ENCODE data around the gene EDIL3.
"Not testable (repeated sequence)": the region's sequence is repeated elsewhere in the genome, so short reads cannot be mapped to it uniquely, and the experiment has no call there.

EDIL3 gene

DNA sequence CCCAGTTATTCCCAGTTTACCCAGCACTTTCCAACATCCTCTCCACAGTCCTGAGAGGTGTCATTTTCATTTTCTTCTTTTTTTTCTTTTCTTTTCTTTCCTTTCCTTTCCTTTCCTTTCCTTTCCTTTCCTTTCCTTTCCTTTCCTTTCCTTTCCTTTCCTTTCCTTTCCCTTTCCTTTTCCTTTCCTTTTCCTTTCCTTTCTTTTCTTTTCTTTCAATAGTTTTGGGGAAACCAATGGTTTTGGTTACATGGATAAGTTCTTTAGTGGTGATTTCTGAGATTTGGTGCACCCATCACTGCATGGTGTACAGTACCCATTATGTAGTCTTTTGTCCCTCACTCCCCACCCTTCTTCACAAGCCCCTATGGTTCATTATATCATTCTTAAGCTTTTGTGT lies 224.0 kb downstream of the EDIL3 start:
- DNase-seq = not testable (repeated sequence)

DNA sequence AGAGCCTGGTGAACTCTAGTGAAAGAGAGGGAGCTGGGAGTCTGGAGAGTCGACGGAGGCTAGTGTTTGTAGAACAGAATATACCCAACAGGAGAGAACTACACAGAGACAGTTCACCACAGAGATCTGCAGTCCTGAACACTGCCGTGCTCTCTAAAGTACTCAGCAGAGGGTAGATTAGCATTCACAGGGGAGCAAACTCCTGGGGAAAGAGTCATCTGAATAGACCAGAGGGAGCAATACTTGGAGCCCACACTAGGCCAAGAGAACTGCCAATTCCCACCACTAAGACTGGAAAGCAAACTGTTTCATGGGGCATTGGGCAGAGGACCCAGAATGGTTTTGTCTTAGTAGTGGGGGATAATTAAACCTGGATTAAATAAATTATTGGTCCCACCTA lies 235.6 kb downstream of the EDIL3 start:
- no peak for DNase-seq

DNA sequence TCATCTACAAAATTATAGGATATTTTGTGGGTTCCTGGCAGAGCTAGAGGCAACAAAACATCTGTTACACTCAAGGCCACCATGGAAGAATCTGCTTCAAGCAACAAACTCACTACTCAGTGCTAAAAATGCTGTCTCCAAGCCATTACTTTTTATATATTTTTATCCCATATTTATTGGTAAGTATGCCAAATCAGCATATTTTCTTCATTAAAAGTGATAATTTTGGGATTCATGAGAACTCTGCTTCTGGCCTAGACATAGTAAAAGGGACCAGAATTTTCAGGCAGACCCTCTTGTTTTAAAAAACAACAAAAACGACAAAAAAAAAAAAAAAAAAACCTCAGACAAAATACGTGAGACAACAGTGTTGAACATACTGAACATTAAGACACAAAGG lies 236.0 kb downstream of the EDIL3 start:
- DNase-seq = no peak

DNA sequence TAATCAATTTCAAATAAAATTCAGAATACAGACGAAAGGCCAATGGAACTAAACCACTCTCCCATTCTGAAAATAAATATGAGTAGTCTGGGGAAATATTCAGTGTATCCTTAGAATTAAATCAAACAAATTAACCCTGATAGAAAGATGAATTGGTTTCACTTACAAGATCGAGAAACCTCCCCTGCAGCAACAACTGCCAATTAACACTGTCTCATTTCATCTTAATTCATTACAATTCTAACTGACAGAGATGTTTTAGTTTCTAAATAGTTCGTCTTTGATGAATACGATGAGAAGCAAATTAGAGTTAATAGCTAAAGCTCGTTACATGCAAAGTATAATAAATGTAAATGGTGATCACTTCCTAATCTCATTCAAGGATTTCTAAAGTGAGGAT lies 247.1 kb downstream of the EDIL3 start:
- no peak for DNase-seq

DNA sequence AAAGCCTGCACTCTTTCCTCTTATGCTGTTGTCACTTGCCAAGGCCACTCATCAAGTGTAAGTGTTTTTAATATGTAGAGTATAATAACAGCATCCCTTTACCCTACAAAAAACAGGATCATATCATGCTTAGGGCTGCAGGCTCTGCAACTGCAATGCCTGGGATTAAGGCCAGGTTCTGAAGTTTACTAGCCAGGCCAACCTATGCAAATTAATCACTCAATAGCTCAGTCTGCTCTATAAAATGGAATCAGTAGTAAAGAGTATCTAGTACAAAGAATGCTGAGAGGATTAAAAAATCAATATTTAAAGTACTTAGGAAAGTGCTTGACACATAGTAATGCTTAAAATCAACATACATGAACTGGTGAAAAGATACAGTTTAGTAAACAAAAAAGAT lies 253.3 kb downstream of the EDIL3 start:
- peak; percentile 56 for DNase-seq

DNA sequence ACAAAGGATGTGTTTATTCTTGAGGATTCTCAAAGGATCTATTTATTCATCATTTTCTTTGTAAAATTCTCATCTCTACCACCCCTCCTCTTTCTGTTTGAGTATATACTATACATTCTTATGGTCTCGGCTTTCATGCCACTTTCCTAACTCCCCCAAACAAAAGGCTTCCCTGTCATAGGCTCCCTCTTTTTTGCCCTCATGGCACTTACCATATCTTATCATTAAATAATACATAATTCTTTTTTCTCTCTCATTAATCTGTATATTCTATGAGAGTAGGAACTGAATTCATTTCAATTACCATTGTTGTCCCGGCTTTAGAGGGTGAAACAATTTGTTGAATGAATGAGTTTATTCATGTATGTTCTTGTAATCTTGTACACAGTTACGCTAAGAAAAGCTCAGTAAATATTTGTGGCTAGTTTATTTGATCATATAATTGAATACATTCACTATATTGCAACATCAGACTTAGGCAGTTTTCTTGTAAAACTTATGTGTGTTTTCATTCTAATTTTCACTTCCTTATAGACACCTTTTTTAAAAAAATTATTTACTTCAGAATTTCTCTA lies 254.6 kb downstream of the EDIL3 start:
- DNase-seq = no peak

DNA sequence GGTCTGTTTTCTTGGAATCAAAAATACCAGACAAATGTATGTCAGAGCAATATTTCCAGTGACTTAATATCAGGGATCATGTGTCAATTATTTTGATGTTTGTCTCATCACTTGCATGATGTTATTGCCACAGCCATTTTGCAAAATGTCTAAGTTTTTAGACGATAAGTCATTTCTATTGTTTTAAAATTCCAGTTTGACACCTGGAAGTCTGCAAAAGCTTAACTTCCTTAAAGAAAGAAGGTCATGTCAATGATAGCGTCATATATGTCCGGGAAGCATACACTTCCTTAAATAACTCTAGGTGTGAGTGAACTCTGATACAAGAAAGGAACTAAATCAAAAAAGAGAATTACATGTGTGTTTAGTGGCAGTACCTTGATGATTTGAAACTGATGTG lies 259.5 kb downstream of the EDIL3 start:
- no peak for DNase-seq

DNA sequence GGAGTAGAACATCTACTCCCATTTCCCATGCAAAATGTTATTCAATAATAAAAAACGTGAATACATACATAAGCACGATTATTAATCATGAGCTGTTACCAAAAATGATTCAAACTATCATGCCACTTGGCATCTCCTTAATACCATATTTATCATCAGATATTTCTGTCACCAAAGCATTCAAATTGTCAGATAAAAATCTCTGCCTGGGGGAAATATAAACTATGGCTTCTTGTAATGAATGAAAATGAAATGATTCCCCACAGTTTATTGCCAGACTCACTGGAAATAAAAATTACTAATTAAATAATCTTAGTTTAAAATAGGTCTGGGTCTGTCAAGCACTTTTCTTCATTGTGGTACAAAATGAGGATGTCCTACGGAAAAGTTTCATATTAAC lies 265.4 kb downstream of the EDIL3 start:
- DNase-seq = no peak

DNA sequence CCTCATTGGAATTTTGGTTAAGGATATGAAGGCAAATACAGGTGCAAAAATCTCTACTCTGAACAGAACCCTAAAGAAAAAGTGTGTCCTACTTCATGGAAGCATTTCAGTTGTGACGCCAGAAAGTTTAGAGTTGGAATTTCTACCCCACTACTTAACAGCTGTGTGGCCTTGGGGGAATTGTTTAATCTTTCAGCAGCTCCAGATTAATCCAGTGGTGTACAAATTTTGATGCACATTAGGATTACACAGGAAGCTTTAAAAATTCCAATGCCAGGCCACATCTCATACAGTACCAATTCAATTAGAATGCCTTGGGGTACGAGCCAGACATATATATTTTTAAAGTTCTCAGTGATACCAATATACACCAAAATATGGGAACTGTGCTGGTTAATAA lies 266.1 kb downstream of the EDIL3 start:
- no peak for DNase-seq

DNA sequence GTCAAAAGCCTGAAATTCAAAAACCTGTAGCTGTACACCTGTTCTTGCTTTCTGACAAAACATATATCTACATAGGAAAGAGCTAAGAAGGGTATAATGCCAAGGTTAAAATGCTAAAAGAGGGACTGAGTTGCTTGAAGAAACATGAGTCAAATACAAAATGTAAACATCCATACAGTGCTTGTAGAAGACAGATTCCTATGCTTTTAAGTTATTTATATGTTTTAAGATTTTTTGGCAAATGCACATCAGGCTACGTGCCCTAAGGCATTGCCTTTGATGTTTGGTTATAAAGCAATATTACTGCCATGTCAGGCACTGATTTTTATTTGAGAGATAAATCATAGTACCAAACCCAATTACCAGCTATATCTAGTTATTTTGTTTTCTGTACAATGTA lies 269.0 kb downstream of the EDIL3 start:
- DNase-seq = no peak

DNA sequence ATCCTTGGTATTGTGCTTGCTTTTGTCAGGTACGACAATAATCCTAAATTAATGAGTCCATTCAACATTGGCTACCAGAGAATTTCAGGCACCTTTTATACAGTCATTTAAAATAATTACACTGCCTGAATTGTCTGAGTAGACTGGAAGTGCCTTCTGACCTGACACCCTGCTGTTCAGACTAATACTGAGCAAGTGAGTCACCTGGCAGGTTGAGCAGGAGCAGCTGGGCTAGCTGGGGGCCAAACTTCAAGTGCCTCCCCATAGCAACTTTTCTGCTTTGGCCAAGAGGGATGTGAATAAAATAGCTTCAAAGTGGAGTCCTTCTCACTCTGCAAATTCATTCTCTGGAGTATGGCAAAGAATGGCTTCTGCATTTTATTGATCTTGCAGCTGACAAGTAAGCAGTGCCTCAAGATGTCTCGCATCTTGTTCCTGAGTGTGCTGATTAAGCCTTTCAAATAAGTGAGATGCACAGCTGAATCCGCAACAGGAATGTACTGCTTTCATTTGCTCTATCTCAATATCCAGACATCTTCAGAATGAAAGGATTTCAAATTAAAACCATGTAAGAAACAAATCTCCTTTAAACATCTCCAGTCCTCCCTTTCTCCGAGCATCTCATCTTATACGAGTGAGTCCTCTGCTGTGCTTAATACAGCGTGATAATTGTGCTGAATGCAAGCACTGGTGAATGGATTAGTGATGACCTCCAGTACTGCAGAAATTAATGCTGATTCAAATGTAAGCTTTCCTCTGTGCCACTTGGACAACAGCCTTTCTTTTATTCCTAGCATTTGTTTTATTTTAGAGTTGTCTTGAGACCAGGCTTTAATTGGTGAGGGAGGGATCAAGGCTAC lies 271.2 kb downstream of the EDIL3 start:
- DNase-seq = peak; percentile 91

DNA sequence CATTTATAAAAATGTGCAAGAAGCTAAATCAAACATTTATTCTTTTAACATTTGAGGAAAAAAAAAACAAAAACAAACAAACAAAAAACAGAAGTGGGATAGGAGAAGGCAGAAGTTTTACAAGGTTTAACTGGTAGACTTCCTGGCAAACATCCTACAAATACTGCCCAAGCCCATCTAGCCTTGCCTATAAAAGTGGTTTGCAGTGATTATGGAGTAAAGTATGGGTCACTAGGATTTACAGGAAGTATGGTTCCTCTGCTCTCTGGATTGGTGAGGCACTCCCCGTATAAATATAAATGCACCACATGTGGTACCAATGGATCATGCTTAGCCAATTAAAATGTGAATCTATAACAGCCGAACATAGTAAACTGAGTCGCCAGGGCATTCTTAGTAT lies 291.9 kb downstream of the EDIL3 start:
- no peak for DNase-seq

DNA sequence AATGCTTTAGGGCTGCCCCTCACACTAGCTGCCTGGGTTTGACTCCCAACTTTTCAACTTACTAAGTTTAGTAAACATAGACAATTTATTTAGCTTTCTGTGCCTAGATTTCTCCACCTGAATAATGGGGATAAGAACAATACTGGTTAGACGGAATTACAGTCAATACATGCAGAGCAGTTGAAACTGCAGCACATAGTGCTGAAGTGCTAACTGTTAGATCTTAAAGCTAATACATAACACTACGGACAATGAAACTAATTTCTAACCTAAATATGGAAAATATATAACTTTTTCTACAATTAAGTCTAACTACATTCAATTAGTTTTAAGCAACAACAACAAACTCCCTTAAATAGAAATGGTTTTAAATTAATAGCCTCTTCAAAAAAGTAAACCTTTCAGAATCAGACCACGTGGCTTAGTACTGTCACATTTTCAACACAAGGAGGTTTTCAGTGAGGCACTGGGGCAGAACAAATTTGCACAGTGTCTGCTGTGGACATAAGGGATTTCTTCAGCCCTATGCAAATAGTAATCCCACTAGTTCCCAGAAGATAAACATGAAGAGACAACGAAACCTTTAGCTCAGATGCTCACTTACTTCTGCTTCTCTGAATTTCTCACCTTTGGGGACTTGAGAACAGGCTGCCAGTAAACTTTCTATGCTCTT lies 293.4 kb downstream of the EDIL3 start:
- no peak for DNase-seq

DNA sequence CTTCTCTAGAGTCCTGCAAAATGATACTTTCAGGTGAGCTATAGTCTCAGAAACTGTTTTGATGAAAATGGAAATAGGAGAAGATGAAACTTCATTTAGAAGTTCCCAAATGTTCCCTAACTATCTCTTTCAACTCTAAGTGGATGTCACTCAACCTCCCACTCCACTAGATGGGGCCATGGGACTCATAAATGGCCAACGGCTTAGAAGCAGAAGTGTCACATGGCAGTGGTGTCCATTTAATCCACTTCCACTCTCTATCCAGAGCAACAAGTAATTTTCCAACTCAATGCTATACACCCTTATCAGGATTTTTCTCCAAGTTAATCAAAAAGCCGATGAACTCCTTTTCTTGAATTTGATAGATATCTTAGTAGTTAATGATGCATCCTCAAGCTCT lies 295.7 kb downstream of the EDIL3 start:
- no peak for DNase-seq

DNA sequence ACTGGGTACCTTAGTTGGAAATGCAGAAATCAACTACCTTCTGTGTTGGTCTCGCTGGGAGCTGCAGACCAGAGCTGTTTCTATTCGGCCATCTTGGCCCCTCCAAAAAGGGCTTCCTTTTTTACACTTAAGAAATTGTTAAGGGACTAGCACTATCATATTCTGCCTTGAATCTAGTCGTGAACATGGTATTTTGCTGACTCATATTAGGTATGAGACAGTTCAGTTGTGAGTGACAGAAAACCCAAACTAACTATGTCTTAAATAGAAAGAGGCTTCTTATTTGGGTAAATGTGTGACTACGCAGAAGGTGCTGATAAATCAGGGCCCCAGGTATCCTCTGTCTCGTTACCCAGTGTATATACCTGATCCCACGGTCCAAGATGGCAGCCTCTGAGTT lies 298.2 kb downstream of the EDIL3 start:
- no peak for DNase-seq

DNA sequence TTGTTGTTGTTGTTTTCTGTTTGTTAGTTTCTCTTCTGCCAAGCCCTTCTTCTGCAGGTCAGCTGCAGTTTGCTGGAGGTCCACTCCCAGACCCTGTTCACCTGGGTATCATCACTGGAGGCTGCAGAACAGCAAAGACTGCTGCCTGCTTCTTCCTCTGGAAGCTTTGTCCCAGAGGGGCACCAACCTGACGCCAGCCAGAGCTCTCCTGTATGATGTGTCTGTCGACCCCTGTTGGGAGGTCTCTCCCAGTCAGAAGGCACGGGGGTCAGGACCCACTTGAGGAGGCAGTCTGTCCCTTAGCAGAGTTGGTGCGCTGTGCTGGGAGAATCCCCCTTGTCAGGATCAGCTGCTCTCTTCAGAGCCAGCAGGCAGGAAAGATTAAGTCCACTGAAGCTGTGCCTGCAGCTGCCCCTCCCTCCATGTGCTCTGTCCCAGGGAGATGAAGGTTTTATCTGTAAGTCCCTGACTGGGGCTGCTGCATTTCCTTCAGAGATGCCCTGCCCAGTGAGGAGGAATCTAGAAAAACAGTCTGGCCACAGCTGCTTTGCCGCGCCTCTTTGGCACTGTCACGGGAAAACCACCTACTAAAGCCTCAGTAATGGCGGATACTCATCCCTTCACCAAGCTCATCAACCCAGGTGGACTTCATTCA lies 299.2 kb downstream of the EDIL3 start:
- no peak for DNase-seq

DNA sequence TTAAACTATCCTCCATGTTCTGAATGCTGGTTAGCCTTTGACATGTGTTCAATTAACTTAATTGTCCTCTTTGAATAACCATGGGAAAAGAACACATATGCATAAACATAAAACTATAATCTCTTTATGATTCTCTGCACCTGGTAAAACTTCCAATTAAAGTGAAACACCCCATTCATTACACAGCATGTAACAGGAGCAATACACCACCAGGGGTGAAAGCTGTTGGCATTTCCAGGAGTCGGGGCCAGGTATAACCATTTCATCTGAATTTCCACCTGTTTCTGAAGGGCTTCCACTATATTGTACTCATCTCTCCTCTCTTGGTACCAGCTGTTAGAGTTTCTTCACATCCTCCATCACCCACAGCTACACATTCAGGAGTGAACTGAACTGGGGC lies 303.8 kb downstream of the EDIL3 start:
- DNase-seq = no peak

DNA sequence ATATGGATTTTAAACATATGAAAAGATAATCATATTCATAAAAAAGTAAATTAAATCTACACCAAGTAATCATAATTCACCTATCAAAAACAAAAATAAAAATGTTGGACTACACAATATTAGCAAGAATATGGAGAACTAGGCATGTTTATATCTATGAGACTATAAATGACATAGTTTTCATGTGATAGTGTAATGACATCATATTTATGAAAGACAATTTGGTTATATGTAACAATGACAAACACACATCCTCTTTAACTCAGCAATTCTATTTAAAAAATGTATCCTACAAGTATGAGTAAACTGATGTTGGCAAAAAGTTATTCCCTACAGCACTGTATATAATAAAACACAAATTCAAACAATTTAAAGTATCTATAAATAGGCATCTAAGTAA lies 312.3 kb downstream of the EDIL3 start:
- no peak for DNase-seq

DNA sequence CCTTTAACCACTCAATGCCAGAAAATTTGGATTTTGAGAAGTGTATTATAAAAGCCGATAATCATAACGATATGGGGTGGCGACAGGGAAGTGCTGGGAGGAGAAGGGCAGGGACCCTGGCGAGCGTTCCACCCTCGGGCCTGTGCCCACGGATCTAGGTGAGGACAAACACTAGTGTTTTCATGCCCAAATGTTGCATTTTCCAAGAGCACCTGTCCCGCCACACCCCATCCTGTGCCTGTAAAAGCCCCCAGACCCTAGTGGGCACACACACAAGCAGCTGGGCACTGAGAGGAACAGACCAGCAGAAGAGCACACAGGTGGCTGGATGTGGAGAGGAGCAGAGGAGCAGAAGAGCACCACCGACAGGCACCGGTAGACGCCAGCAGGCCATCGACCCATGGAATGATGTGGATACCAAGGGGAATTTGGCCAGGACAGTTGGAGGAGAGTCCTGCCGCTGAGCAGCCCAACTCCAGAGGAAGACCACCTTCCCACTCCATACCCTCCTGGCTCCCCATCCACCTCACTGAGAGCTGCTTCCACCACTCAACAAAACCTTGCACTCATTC lies 315.0 kb downstream of the EDIL3 start:
- DNase-seq = no peak

DNA sequence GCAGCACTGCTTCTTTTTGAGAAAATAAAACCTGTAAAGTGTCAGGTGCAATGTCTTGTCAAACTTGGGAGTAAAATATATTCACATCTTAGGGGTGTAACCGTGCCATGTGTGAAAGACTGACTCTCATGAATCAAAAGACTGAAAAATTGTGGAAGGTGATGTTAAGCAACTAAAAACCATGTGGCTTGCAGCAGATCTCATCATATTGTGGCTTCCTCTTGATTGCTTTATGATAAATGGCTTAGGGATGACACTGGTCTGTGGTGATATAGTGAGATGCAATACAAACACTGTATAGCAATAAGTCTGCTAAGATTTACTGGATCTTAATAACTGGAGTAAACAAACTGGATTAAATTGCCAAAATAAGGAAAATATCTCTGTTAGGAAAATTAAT lies 321.6 kb downstream of the EDIL3 start:
- no peak for DNase-seq

DNA sequence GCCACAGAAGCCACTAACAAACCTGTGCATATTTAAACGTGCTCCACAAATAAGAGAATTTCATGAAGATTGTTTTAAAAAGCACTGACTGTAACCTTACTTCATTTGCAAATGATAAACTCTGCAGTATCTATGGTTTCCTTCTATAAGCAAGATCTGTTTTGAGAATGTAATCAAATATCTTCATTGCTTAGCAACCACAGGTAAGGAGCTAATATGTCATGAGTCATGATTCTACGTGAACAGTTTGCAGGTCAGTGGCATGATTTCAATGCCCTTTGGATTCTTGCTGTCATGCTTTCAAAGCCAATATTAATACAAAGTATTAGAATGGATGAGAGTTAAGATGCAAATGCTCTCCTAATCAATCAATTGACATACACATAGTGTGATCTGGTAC lies 325.0 kb downstream of the EDIL3 start:
- DNase-seq = no peak

DNA sequence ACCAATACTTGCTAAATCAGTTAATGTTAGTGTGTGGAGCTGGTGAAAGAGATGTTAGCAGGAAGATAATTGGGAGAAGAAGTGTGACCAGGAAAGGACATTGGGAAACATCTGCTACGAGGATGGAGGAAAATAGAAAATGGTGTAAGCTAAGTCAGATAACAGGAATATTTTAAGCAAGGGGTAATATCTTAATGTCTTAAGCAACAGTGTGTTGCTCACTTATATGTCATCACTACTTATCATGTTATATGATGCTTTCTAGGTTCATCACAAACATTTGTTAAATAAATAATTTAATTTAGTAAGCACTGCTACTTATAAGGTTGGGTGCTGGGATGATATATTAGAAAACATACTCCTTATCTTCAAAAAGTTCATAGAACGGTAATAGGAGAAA lies 326.1 kb downstream of the EDIL3 start:
- no peak for DNase-seq

DNA sequence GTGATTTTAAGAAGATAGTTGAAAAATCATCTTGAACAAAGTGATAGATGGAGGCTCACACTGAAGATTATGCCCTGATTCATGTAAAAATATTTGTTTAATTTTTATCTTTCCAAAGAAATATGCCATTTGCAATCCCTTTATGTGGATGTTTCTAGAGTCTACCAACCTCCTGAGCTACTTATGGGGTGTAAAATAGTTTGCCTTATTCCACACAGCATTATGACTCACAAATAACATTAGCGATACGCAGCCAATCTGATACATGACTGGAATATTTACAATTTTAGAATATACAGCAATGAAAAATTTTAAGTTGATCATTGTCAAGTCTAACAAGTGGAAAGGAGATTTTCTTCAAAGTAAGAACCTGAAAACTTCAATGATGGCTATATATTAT lies 327.5 kb downstream of the EDIL3 start:
- DNase-seq = no peak

DNA sequence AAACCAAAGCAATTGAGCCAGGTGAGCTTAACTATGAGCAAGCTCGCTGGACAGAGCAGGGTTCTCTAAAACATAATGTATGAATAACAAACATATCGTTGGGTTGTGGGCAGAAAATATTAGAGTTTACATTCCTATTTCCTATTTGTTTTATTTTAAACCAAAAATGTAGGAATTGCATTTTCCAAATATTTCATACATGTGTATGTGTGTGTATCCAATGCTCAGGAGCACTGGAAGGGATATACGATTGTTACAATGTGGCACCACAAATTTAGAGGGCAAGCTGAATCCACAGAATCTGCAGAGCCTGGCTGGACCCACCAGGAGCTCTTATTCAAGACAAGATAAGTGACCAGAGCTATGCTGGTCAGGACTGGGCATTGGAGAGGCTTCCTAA lies 338.7 kb downstream of the EDIL3 start:
- DNase-seq = no peak
